ENCODE data around the gene SPTBN1.

- TF ChIP-seq CTCF (conservative IDR thresholded peaks at IDR 0.05; ENCODE audit: low read depth, low read length): no peak
- TF ChIP-seq EZH2phosphoT487 (IDR thresholded peaks at IDR 0.05; ENCODE audit: borderline replicate concordance, low read length): no peak
These were observed 157.7 kb downstream of the SPTBN1 start for GRCh38 chr2:54613794-54614257.

Data from PC-3 (cell line).